Kidney glomerular epithelial cell (primary cell): ENCODE measurements around the gene LYST.
"Not testable (repeated sequence)": the region's sequence is repeated elsewhere in the genome, so short reads cannot be mapped to it uniquely, and the experiment has no call there.

Source experiments
- DNase-seq: peaks from one replicate; lab custom pipeline; 2025; lab: John Stamatoyannopoulos, UW

LYST gene

DNA sequence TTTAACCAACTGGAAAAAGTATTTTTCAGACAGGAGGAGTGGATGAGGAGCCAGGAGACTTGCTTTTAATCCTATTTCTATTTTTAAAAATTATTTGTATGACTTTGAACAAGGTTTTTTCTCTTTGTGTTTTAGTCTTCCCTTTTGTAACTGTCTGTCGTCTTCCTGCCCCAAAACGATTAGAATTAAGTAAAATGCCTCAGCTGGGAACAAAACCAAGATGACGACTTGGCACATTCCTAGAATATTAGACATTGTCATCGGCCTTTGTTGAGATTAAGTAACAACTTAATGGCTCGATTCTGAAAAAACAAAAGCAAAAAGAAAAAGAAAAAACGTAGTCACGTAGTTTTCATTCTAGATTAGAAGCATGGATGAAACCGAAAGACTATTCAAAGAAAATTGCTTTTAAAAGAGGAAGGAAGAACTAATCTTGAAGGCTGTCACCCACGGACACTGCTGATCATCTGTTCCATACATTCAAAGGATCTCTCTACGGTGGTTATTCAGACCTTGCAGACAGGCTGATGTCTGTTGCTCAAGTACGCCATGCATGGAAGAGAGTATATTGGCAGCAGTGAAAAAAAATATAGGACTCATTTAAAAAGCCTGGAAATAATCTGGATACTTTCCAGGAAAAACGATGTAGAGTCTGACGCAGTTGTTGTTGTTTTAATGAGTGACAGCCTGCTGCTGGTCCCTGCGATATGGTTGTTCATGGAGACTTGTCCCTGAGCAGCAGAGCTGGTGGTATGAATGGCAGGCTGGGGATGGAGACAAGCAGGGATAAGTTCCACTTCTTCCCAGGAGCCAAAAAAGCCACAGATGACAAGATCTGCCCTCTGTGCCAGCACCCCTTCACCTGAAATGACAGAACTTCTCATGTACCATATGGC lies 234.0 kb downstream of the LYST start:
- peak; percentile 47 for DNase-seq

DNA sequence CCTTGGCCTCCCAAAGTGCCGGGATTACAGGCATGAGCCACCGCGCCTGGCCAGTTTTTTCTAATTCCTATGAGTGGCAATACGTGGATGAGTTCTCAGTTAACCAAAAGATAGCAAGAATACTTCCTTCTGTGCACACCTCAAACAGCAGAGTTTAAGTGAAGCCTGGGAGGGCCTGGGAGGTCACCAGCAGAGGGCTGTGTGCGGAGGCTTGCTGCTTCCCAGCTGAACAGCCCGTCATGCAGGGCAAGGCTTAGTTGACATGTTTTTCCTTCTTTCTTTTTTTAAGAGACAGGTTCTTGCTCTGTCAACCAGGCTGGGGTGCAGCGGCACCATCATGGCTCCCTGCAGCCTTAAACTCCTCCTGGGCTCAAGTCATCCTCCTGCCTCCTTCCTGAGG lies 234.9 kb downstream of the LYST start:
- DNase-seq: no peak

DNA sequence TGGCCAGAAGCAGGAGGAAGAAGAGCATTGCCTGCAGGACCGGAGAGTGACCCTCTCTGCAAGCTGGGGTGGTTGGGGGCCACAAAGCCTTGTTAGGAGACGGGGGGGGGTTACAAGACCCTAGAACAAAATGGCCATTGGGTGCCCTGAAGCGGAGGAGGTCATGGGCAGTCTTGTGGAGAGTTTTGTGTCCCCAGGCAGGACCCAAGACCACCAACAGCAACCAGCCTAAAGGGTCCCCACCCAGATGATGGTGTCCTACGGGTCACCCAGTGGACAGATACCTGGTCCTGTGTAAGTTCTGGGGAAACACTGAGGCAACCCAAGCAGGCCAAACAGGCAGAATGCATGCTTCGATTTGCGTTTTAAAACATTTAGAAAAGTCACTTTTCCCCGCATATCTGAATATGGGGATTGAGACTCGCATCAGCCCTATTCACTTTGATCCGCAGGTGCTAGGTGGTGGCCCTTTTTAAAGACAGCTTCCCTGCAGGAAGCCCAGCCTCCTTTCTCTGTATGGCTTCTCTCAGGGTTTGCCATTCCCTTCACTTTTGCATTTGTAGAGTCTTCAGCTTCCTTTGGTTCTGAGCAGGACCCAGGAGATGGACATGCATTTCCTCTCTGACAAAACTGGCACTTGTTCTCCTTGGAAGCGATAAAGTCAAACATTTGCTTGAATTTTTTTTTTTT lies 238.2 kb downstream of the LYST start:
- DNase-seq: no peak

DNA sequence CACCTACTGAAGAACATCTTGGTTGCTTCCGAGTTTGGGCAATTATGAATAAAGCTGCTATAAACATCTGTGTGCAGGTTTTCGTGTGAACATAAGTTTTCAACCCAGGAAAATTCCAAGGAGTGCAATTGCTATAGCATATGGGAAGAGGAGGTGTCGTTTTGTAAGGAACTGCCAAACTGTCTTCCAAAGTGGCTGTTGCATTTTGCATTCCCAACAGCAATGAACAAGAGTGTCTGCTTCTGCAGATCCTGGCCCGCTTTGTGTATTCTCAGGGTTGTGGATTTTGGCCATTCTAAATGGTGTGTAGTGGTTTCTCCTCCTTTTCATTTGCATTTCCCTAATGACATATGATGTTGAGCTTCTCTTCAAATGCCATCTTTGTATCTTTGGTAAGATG lies 240.9 kb downstream of the LYST start:
- DNase-seq: no peak

DNA sequence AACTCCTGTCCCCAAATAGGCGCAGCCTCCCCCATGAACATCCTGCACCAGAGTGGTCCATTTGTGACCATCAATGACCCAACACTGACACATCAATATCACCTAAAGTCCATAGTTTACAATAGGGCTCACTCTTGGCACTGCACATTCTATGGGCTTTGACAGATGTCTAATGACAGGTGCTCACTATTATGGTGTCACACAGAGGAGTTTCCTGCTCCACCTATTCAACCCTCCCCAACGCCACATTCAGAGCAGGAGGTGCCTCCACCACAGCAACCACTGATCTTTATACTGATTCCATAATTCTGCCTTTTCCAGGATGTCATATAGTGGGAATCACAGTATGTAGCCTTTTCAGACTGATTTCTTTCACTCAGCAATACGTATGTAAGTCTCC lies 241.4 kb downstream of the LYST start:
- DNase-seq: no peak

DNA sequence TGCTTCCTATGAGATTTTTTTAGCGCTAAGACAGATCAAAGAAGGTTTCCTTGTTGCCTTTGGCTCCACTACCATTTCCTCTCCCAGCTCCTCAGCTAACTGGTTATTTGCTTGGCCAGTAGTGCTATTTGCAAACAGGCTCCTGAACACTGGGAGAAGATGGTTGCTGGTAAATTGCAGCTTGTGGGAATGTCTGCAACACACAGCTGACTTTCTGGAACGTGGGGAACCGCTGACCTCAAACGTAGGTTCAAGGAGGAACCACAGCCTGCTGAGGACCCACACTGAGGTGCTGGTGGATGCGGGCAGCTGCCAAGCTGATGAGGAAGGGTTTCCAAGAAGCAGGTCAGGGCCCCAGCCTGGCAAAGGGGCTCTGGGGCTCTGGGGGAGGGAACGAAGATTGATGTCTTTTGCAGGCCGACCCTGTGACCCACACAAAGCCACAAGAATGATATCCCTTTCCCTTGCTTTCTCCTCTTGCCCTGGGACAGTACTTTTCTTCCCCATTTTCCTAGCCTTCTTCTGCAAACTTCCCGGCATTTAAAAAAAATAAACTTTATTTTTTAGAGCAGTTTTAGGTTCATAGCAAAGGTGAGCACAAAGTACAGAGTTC lies 241.9 kb downstream of the LYST start:
- DNase-seq: peak; percentile 85

DNA sequence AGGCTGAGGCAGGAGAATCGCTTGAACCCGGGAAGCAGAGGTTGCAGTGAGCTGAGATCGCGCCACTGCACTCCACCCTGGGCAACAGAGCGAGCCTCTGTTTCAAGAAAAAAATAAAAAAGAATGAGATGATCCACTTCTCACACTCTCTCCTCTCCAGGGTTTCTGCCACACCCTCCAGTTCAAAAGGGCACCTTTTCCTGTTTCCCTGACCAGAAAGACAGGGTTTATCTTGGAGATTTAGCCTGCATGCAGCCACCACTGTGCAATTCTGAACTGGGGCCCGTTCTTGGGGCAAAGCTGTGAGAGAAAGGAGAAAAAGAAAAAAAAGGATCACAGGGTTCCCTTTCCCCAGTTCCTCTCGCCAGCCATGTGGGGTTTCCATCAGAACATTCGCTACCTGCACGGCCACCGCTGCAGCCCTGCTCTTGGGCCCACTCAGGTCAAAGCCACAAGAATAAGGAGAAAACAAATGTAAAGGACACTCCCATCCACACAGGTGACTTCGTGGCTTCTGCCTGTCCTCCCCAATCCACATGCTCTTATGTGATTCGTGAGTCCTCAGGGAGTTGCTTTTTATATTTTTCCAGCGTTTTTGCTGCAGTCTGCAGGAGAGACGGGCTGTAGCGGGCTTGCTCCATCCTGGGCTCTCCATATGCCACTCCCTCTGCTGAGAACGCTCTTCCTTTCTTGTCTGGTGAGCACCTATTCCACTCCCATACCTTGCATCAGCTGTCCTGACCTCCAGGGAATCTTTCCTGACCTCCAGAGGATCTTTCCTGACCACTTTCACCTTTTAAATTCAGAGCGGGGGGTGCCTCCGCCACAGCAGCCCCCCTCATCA lies 243.5 kb downstream of the LYST start:
- no peak for DNase-seq

DNA sequence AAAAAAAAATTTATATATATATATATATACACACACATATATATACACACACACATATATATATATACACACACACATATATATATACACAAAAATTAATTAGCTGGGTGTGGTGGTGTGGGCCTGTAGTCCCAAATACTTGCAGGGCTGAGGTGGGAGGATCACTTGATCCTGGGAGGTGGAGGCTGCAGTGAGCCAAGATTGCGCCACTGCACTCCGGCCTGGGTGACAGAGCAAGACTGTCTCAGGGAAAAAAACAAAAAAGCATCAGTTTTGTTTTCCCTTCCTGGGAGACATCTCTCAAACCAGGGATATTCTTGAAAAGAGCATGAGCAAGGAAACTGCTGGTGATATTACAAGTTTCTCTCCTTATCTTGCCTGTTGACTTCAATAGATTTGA lies 247.6 kb downstream of the LYST start:
- DNase-seq: not testable (repeated sequence)

DNA sequence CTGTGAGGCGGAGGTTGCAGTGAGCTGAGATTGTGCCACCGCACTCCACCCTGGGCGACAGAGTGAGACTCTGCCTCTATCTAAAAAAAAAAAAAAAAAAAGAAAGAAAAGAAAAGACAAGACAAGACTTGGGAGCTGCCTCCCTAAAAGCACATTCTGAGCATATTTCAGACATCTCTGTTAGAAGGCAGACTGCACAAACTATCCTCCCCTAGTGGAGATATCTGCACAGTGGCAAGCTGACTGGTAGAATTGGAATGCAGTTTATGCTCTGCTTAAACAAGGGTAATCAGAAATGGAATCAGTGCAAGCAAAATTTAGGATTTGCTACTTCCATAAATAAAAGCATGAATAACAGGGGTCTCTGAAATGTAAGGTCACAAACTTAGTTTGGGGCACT lies 248.9 kb downstream of the LYST start:
- peak; percentile 7 for DNase-seq

DNA sequence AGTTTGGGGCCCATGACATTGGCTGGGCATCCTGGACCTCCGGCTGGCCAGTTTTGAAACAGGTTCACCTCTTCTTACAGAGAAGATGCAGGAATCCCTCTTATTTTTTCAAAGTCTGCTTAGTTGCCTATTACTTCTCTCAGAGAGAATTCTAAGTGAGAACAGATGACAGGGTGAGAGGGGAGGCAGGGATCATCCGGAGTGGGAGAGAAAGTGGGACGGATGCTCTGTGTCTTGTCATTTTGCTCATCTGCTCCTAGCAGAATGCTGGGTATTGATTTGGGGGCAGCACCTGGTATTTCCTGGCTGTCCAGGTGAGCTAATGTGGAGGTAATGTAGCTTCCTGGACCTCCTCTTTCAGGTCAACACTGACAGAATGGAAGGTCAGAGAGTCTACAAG lies 249.6 kb downstream of the LYST start:
- no peak for DNase-seq

DNA sequence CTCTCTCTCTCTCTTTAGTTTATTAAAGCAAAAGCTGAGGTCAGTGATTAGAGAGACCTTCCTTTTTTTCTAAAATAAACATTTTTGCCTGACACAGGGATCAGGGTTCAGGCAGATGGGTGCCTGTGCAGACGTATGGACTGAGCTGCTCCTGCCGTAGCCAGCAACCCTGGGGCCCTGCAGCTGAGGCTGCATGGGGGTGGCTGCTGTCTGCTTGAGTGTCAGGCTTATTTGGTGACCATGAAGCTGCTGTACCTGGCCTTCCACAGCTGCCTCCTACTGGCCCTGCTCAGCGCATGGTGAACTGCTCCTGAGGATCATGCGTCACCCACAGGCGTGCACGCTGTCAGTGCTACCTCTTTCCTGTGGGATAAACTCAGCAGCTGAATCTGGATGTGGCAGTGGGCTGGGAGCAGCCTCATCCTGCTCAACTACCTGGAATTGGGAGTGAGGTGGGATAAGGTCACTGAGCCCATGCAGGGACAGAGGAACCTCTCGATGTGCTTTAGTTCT lies 252.2 kb downstream of the LYST start:
- DNase-seq: no peak

DNA sequence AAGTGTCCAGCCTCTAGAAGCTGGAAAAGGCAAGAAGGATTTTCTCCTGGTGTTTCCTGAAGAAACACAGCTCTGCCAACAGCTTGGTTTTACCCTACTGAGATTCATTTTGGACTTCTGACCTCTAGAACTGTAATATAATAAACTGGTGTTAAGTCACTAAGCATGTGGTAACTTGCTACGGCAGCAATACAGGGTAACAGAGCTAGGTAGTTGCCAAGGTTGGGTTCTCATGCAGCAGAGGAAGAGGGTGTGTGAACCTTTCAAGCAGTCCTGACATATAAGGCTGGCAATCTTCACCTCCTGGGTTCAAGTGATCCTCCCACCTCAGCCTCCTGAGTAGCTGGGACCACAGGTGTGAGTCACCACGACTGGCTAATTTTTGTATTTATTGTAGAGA lies 253.1 kb downstream of the LYST start:
- no peak for DNase-seq

DNA sequence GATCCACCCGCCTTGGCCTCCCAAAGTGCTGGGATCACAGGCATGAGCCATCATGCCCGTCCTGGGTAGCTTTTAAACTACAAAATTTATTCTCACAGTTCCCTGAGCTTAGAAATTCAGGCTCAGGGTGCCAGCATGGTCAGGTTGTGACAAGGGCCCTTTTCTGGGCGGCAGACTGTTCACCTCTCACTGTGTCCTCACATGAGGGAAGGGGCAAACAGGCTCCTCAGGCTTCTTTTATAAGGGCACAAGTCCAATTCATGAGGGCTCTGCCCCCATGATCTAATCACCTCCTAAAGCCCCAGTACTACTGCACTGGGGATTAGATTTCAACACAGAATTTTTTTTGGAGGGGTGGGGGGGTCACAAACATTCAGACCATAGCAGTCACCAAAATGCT lies 253.9 kb downstream of the LYST start:
- no peak for DNase-seq
